ENCODE measurements around the gene KIAA1755.

DNA sequence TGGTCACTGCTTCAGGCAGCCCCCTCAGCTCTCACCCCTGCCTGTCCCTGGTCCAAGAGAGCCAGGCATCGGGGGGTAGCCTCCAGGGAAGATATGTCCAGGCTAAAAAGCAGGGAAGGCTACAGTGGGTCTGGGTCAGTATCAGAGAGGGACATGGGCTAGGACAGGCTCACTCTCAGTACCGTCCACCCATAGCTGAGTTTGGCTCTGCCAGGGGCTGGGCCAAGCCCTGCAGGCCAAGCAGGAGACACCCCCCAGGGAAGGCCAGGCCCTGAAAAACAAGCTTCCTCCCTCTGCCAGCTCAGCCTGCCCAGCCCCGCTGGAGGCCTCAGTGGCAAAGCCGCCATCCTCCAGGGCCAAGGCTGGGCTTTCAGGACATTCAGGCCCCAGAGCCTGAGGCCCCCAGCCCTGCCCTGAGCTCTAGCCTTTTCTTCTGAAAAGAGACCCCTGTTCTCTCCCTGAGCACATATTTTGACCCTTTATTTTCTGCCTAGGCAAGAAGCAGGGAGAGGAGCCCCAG lies 66.9 kb downstream of the KIAA1755 start:
- TF ChIP-seq EZH2 (IDR thresholded peaks at IDR 0.05) = no peak
- TF ChIP-seq, protein P1, sequence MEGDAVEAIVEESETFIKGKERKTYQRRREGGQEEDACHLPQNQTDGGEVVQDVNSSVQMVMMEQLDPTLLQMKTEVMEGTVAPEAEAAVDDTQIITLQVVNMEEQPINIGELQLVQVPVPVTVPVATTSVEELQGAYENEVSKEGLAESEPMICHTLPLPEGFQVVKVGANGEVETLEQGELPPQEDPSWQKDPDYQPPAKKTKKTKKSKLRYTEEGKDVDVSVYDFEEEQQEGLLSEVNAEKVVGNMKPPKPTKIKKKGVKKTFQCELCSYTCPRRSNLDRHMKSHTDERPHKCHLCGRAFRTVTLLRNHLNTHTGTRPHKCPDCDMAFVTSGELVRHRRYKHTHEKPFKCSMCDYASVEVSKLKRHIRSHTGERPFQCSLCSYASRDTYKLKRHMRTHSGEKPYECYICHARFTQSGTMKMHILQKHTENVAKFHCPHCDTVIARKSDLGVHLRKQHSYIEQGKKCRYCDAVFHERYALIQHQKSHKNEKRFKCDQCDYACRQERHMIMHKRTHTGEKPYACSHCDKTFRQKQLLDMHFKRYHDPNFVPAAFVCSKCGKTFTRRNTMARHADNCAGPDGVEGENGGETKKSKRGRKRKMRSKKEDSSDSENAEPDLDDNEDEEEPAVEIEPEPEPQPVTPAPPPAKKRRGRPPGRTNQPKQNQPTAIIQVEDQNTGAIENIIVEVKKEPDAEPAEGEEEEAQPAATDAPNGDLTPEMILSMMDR (IDR thresholded peaks at IDR 0.05) = no peak
- TF ChIP-seq EZH2phosphoT487 (IDR thresholded peaks at IDR 0.05) = no peak

All from neural progenitor cell (in vitro differentiated cells).